Measurements from ENCODE around the gene SPEG. TPM values are rescaled to one million over a fixed set of nuclear protein-coding genes. Genes with fewer than 3 reads are reported as not detected.
"Not testable (repeated sequence)": the region's sequence is repeated elsewhere in the genome, so short reads cannot be mapped to it uniquely, and the experiment has no call there.

Gene SPEG
- total RNA-seq, 1 experiment from 2014 or later, result 23.3 TPM

GRCh38 chr2:219406861-219407230 lies 27.8 kb upstream of the SPEG start:
- intact Hi-C loops (cut with micrococcal nuclease), result no loop called here
- CTCF ChIA-PET, result interaction anchor here (0.6 to 0.9 kb wide), 4 partner anchors 10 to 123 kb away, joined by 3 read pairs; no protein-coding TSS in a partner anchor
- POLR2A ChIA-PET, result no interaction called here
- H3K27me3 Mint-ChIP-seq (ENCODE audit: insufficient read depth, unreplicated experiment), result no peaks in the 10 kb centered on the region
- no TSS peak for BruUV-seq (replicated peaks)
- TF ChIP-seq CTCF (IDR thresholded peaks at IDR 0.05; ENCODE audit: unreplicated experiment), result no peak
- no peak for DNase-seq (ENCODE audit: unreplicated experiment)
- H3K36me3 Mint-ChIP-seq (ENCODE audit: insufficient read depth, unreplicated experiment), result no peaks in the 10 kb centered on the region
- H3K27ac Mint-ChIP-seq (ENCODE audit: low read depth, unreplicated experiment), result no peak overlapping the region
- H3K4me1 Mint-ChIP-seq (ENCODE audit: insufficient read depth, unreplicated experiment), result peaks cover 6% of the 10 kb centered on the region
- H3K4me3 Mint-ChIP-seq (ENCODE audit: unreplicated experiment), result no peak overlapping the region
- H3K9me3 Mint-ChIP-seq (ENCODE audit: unreplicated experiment), result no peaks in the 10 kb centered on the region

- CTCF ChIA-PET, result interaction anchor here (0.7 to 1.2 kb wide), 2 partner anchors 118 to 120 kb away, joined by 3 to 4 read pairs; no protein-coding TSS in a partner anchor
- H3K4me1 Mint-ChIP-seq (ENCODE audit: insufficient read depth, unreplicated experiment), result not testable (repeated sequence)
Measured at GRCh38 chr2:219407343-219407742, 27.3 kb upstream of the SPEG start.

GRCh38 chr2:219408204-219408603 lies 26.4 kb upstream of the SPEG start:
- no peak overlapping the region for H3K4me3 Mint-ChIP-seq (ENCODE audit: unreplicated experiment)
- peaks cover 6% of the 10 kb centered on the region for H3K4me1 Mint-ChIP-seq (ENCODE audit: insufficient read depth, unreplicated experiment)
- ChIA-PET CTCF (interaction anchor here (0.7 to 1.2 kb wide), 2 partner anchors 119 to 971 kb away, joined by 4 read pairs; no protein-coding TSS in a partner anchor), POLR2A (no interaction called here)
- TF ChIP-seq CTCF (IDR thresholded peaks at IDR 0.05; ENCODE audit: unreplicated experiment), result no peak
- no peaks in the 10 kb centered on the region for H3K36me3 Mint-ChIP-seq (ENCODE audit: insufficient read depth, unreplicated experiment)
- DNase-seq (ENCODE audit: unreplicated experiment), result no peak
- H3K27me3 Mint-ChIP-seq (ENCODE audit: insufficient read depth, unreplicated experiment), result no peaks in the 10 kb centered on the region
- intact Hi-C loops (cut with micrococcal nuclease), result no loop called here
- BruUV-seq (replicated peaks), result no TSS peak
- no peak overlapping the region for H3K27ac Mint-ChIP-seq (ENCODE audit: low read depth, unreplicated experiment)
- no peaks in the 10 kb centered on the region for H3K9me3 Mint-ChIP-seq (ENCODE audit: unreplicated experiment)

More at GRCh38 chr2:219407343-219407742, 27.3 kb upstream of the SPEG start:
- intact Hi-C loops (cut with micrococcal nuclease); POLR2A ChIA-PET; BruUV-seq (replicated peaks); DNase-seq (ENCODE audit: unreplicated experiment); H3K36me3 Mint-ChIP-seq (ENCODE audit: insufficient read depth, unreplicated experiment); H3K9me3 Mint-ChIP-seq (ENCODE audit: unreplicated experiment); H3K4me3 Mint-ChIP-seq (ENCODE audit: unreplicated experiment); H3K27me3 Mint-ChIP-seq (ENCODE audit: insufficient read depth, unreplicated experiment); H3K27ac Mint-ChIP-seq (ENCODE audit: low read depth, unreplicated experiment): not testable (repeated sequence)

GRCh38 chr2:219408631-219409030 lies 26.0 kb upstream of the SPEG start:
- DNase-seq (ENCODE audit: unreplicated experiment), result no peak
- ChIA-PET POLR2A (no interaction called here), CTCF (interaction anchor here (1.2 kb wide), 1 partner anchor 119 kb away, joined by 4 read pairs; no protein-coding TSS in a partner anchor)
- no TSS peak for BruUV-seq (replicated peaks)
- TF ChIP-seq CTCF (IDR thresholded peaks at IDR 0.05; ENCODE audit: unreplicated experiment), result no peak
- Mint-ChIP-seq H3K4me3 (ENCODE audit: unreplicated experiment) (no peak overlapping the region), H3K4me1 (ENCODE audit: insufficient read depth, unreplicated experiment) (peaks cover 6% of the 10 kb centered on the region), H3K27me3 (ENCODE audit: insufficient read depth, unreplicated experiment) (no peaks in the 10 kb centered on the region), H3K9me3 (ENCODE audit: unreplicated experiment) (no peaks in the 10 kb centered on the region), H3K36me3 (ENCODE audit: insufficient read depth, unreplicated experiment) (no peaks in the 10 kb centered on the region), H3K27ac (ENCODE audit: low read depth, unreplicated experiment) (no peak overlapping the region)
- intact Hi-C loops (cut with micrococcal nuclease), result no loop called here

GRCh38 chr2:219409619-219410018 lies 25.0 kb upstream of the SPEG start:
- H3K27me3 Mint-ChIP-seq (ENCODE audit: insufficient read depth, unreplicated experiment), result no peaks in the 10 kb centered on the region
- no peak for TF ChIP-seq CTCF (IDR thresholded peaks at IDR 0.05; ENCODE audit: unreplicated experiment)
- BruUV-seq (replicated peaks), result no TSS peak
- H3K36me3 Mint-ChIP-seq (ENCODE audit: insufficient read depth, unreplicated experiment), result no peaks in the 10 kb centered on the region
- ChIA-PET CTCF (interaction anchor here (1.1 to 1.9 kb wide), 2 partner anchors 98 to 120 kb away, joined by 5 to 8 read pairs; no protein-coding TSS in a partner anchor), POLR2A (interaction anchor here (0.6 kb wide), 1 partner anchor 1270 kb away, joined by 3 read pairs; no protein-coding TSS in a partner anchor)
- no peaks in the 10 kb centered on the region for H3K9me3 Mint-ChIP-seq (ENCODE audit: unreplicated experiment)
- no peak for DNase-seq (ENCODE audit: unreplicated experiment)
- no peak overlapping the region for H3K4me3 Mint-ChIP-seq (ENCODE audit: unreplicated experiment)
- H3K4me1 Mint-ChIP-seq (ENCODE audit: insufficient read depth, unreplicated experiment), result peaks cover 6% of the 10 kb centered on the region
- no peak overlapping the region for H3K27ac Mint-ChIP-seq (ENCODE audit: low read depth, unreplicated experiment)
- intact Hi-C loops (cut with micrococcal nuclease), result no loop called here

Measured in MCF 10A (cell line).